ENCODE data around the gene EXD3.

The EXD3 gene

DNA sequence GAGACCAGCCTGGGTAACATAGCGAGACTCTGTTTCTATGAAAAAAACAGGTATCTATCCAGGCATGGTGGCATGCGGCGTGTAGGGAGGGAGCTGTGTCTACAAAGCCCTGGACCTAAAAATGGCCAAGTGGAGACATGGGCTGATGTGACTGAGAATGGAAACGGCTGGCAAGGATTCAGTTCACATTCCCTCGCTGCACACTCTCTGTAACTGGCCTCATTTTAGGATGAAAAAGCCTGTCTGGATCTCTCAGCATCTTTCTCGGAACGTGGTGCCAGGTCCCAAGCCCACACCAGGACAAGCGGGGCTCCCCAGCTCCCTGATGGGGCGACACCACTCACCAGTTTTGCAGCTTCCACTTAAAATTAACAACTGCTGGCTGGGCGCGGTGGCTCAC is 13.4 kb downstream of the EXD3 start:
- no peak for DNase-seq

DNA sequence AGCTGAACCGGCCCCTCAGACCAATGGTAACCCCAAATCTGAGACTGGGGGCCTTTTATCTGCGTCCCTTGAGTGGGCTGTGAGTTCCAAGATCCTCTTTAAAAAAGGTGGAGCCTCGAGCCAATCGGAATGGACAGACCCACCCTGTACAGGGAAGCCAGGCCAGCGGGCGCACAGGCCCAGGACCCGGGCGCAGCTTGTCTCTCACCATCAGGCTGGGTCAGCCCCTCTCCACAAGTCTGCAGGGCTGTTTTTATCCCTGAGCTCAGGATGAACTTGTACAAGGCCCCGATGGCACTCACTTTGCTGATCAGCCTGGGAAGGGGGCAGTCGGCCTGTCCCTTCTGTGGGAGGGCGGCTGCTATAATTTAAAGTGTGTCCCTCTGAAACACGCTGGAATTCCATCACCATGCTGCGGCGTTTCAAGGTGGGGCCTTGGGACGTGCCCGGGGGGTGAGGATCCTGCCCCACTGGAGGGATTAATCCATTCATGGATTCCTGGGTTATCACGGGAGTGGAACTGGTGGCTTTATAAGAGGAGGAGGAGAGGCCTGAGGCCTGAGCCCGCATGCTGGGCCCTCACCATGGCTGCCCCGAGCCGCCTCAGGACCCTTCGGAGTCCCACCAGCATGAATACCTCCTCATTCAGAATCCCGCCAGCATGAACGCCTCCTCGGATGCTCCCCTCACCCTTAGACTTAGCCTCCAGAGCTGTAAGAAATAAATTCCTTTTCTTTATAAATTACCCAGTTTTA is 14.1 kb downstream of the EXD3 start:
- no peak for DNase-seq

- no peak for DNase-seq
Measured at GRCh38 chr9:137407590-137408300, 15.2 kb downstream of the EXD3 start.

GRCh38 chr9:137406876-137407589 is 15.9 kb downstream of the EXD3 start:
- DNase-seq = no peak

DNA sequence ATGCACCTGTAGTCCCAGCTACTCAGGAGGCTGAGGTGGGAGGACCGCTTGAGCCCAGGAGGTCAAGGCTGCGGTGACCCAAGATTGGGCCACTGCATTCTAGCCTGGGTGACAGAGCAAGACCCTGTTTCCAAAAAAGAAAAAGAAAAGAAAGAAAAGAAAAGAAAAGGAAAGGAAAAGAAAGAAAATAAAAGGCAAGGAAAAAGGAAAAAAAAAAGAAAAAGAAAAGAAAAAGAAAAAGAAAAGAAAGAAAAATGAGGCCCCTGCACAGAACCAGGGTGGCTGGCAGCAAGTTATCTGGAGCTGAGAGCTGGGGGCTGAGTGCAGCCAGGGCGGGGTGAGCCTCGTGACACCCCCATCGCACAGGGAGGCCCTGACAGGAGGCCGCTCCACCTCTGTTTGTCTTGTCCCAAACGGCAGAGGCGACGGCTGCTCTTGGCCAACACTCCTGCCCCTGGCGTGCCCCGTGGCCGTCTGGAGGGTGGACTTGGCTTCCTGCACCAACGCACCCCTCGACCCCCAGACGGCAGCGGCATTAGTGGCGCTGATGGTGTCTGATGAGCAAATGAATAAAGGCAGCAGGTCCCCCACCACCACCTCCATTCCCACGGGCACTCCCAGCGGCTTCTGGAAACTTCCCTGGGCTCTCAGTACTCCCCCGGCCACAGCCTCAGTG is 16.7 kb downstream of the EXD3 start:
- DNase-seq = no peak

DNA sequence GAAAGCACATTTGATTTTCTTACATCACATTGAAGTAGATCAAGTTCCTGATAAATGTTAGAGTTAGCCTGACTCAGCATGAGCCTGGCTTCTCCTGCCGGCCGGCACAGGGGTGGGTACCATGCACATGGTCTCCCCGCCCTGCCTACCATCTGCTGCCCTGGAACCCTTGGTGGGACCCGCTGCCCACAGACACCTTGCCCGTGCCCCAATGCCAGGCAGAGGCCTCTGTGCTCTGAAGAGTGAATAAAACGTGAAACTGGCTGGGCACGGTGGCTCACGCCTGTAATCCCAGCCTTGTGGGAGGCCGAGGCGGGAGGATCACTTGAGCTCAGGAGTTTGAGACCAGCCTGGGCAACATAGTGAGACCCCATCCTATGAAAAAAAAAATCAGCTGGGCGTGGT is 17.3 kb downstream of the EXD3 start:
- DNase-seq = no peak

DNA sequence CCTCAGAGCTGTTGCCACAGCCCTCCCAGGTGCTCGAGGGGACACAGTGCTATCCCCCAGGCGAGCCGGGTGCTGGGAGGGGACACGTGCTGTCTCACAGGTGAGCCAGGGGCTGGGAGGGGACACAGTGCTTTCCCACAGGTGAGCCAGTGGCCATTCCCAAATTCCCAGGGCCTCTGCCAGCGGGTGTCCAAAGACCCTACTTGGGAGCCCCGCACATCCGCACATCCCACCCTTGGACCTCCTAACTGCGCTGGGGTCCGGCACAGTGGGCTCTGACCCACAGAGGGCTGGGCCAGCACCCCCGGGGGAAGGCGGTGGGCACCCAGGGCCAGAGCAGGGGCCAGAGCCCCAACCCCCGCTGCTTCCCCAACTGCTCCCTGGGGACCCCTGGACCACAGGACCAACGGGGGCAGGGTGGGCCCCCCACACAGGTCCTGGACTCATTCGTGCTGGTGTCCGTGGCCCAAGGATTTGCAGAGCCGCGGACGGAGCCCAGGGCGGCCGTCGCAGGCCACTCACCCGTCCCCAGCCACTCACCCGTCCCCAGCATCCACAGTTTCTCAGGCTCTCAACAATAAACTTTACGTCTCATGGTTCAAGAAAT is 17.9 kb downstream of the EXD3 start:
- DNase-seq = no peak

GRCh38 chr9:137403269-137403668 is 19.7 kb downstream of the EXD3 start:
- no peak for DNase-seq

DNA sequence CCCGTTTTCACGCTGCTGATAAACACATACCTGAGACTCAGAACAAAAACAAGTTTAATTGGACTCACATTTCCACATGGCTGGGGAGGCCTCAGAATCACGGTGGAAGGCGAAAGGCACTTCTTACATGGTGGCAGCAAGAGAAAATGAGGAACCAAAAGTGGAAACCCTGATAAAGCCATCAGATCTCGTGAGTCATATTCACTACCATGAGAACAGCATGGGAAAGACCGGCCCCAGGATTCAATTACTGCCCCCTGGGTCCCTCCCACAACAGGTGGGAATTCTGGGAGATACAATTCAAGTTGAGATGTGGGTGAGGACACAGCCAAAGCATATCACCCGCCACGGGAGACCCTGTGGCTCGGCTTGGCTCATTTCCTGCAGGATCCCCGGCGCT is 20.2 kb downstream of the EXD3 start:
- no peak for DNase-seq

GRCh38 chr9:137398561-137399468 is 24.1 kb downstream of the EXD3 start:
- no peak for DNase-seq

DNA sequence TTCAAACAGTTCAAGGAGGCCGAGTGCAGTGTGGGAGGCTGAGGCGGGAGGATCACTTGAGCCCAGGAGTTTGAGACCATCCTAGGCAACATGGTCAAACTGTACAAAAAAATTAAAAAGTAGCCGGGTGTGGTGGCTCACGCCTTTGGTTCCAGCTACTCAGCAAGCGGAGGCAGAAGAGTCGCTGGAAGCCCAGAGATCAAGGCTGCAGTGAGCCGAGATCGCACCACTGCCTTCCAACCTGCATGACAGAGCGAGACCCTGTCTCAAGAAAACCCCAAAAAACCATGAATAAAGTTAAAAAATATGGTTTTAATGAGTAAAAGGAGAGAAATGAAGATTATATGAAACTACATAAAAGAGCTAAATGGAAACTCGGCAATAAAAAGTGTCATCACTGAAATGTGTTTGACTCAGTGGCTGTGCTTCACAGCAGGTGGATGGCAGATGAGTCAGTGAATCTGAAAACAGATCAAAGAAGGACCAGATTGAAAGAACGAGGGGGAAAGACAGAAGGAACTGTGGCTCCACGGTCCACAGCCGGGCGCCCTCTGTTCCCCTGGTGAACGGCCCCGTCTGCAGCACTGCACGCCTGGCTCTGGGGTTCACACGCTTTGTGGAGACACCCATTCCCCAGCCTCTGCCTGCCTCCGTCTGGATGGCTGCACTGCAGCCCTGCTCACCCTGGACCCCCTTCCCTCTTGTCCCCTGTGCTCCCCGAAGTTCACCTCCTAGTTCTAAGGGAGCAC is 25.1 kb downstream of the EXD3 start:
- no peak for DNase-seq

DNA sequence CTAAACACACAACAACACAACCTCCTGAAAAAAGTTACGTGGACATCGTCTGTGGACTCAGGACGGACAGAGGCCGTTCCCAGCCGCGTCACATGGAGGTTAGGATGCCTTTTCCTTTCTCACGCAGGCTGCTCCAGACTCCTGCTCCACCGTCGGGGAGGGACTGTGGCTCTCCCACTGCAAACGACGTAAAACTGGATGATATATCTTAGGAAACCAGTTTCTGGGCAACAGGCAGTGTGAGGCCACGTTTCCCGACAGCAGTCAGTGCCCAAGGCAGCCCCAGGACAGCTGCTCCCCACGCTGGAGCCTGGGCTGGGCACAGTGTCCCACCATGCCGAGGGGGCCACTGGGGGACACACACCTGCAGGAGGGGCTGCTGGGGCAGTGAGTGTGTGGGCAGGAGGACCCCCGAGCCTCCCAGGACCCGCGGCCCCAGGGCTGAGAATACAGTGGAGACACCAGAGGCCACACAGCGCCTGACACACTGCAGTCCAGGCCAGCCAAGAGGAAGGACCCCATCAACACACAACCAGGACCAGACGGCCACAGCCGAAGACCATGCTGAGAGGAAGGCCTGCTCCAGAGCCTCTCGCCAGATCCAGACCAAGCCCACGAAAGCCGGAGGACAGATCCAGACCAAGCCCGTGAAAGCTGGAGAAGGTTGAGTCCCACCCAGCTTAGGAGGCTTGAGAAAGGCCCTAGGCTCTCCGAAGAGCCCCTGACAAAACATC is 26.2 kb downstream of the EXD3 start:
- no peak for DNase-seq

GRCh38 chr9:137396227-137396626 is 26.7 kb downstream of the EXD3 start:
- DNase-seq = no peak

DNA sequence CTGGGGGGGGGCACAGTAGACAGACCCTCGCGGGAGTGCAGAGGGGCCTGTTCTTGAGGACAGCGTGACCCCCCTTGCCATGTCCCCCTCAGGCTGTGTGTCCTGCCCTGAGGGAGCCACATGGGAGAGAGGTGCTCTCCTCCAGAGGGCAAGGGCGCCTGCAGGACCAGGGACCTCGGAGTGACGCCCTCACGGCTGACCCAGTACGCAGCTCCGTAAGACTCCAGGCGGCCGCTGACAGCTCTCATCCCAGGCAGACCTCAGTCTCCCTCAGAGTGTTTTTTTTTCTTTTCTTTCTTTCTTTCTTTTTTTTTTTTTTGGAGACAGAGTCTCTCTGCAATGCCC is 27.3 kb downstream of the EXD3 start:
- no peak for DNase-seq

DNA sequence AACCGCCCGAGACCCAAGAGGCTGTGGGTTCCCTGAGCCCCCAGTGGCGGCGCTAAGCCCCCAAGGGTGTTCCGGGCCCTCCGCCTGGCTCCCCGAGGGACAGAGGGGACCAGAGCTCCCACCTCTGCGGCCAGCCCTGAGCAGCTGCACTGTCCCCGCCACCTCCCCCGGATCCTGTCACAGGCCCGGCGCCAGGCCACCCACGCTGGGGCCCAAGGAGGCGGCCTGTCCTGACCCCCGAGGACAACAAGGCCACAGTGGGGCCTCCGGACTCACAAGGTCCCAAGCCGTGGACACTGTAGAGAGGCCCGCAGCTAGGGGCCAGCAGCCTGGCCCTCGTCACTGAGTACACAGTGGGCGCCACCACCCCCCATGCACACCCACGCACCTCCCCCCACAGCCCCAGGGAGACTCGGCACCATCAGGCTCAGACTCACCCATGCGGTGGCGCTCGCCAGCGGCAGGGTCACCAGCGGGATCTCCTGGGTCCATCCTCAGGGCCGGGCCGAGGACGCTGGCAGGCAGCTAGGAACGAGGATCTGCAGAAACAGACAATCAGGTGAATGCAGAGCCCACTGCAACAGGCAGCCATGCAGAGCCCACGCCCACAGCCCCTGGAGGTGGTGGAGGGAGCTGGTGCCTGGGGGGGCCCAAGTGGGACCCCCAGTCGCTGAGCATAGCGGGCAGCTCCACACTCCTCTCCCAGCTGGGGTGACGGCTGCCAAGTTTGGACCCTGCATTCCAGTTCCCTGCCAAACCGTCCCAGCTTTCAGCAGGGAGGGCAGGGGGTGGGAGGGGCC is 27.9 kb downstream of the EXD3 start:
- no peak for DNase-seq

- no peak for DNase-seq
Measured at GRCh38 chr9:137393176-137394150, 29.5 kb downstream of the EXD3 start.

DNA sequence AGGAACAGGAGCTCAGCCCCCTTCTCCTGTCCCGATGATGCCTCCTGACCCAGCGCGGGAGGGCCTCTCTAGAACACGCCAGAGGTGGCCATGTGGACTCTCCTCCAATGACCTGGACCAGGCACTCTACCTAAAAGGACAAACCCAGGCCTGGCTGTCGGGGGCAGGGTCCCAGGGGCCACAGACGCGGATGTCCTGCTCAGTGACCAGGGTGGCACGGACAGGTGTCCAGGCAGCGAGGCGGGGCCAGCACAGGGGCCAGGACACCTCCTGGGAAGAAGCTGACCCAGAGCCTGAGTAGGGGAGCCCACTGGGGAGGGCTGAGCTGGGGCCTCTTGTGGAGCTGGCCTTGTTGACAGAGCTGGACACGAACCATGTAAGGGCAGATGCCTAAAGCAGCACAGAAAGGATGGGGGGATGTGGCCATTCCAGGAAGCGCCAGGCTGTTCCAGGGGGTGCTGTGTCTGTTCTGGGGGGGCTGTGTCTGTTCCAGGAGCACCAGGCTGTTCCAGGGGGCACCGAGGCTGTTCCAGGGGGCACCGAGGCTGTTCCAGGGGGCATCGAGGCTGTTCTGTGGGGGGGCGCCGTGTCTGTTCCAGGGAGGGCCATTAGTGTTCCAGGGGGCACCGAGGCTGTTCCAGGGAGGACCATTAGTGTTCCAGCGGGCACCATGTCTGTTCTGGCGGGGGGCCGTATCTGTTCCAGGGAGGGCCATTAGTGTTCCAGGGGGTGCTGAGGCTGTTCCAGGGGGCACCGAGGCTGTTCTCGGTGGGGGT is 30.5 kb downstream of the EXD3 start:
- no peak for DNase-seq

DNA sequence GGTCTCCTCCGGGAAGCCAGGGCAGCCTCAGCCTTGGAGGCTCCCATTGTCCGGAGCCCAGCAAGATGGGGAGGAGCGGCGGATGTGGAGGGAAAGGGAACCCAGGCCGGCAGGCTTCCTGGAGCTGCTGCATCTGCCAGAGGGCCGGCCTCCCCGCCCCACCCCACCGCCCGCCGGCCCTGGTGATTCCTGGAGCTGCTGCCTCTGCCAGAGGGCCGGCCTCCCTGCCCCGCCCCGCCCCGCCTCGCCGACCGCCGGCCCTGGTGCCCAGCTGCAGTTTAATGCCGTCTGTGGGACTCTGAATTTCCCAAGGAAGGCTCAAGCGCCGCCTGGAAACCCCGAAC is 31.6 kb downstream of the EXD3 start:
- DNase-seq = no peak

Data from GDM1 (cell line).